HepG2 (cell line): ENCODE results near the gene VCPKMT. TPM values are rescaled to one million over a fixed set of nuclear protein-coding genes. Genes with fewer than 3 reads are reported as not detected.
A peak's percentile ranks its signal among the peaks of the same experiment; 100 is the strongest.

ENCODE experiments used
- ATM ChIP-seq: fragments of 450-650 bp; IDR thresholded peaks from 2 replicates; pipeline ENCODE4 v1.7.1; 2017; ENCODE audit warnings: mild to moderate bottlenecking, borderline replicate concordance
- BHLHE40 ChIP-seq: IDR thresholded peaks from 2 replicates; pipeline ENCODE4 v1.6.1; 2011; ENCODE audit warnings: low read length, improper control_type of control experiment
- KMT2B ChIP-seq: IDR thresholded peaks from 2 replicates; pipeline ENCODE4 v1.6.1; 2016; ENCODE audit warnings: missing genetic modification reagents, missing compliant biosample characterization
- WIZ ChIP-seq: sonication (generic); formaldehyde crosslinking; IDR thresholded peaks from 2 replicates; pipeline ENCODE4 v1.5.1; 2020; ENCODE audit warnings: mild to moderate bottlenecking, missing genetic modification reagents
- ZBTB3 ChIP-seq: sonication (generic); formaldehyde crosslinking; IDR thresholded peaks from 2 replicates; pipeline ENCODE4 v1.4.0; 2020; ENCODE audit warnings: low read depth, mild to moderate bottlenecking, moderate library complexity, missing genetic modification reagents, borderline replicate concordance
- ZNF101 ChIP-seq: sonication (generic); formaldehyde crosslinking; IDR thresholded peaks from 2 replicates; pipeline ENCODE4 v1.4.0; 2020; ENCODE audit warnings: mild to moderate bottlenecking, low read depth, missing genetic modification reagents, borderline replicate concordance
- ZNF501 ChIP-seq: sonication (generic); formaldehyde crosslinking; IDR thresholded peaks from 2 replicates; pipeline ENCODE4 v1.5.1; 2020; ENCODE audit warnings: mild to moderate bottlenecking, moderate library complexity, missing genetic modification reagents
- ZNF563 ChIP-seq: sonication (generic); formaldehyde crosslinking; IDR thresholded peaks from 2 replicates; pipeline ENCODE4 v1.8.0; 2022; ENCODE audit warnings: mild to moderate bottlenecking, moderate library complexity, missing genetic modification reagents
- ZNF761 ChIP-seq: sonication (generic); formaldehyde crosslinking; conservative IDR thresholded peaks from 2 replicates; pipeline ENCODE4 v1.4.0; 2020; ENCODE audit warnings: mild to moderate bottlenecking, missing genetic modification reagents
- ZNF788 ChIP-seq: sonication (generic); formaldehyde crosslinking; IDR thresholded peaks from 2 replicates; pipeline ENCODE4 v1.5.0; 2020; ENCODE audit warnings: mild to moderate bottlenecking, missing genetic modification reagents, borderline replicate concordance
- ZNF83 ChIP-seq: sonication (generic); formaldehyde crosslinking; IDR thresholded peaks from 2 replicates; pipeline ENCODE4 v1.4.0; 2020; ENCODE audit warnings: missing genetic modification reagents, mild to moderate bottlenecking, borderline replicate concordance
- polyA plus RNA-seq, 8 experiments: library from polyadenylated mRNA; depleted of rRNA in 3 of 8; stranded (reverse) in 7 of 8; unstranded in 1 of 8; fragments of >200 nt; fragmentation: Illumina TruSeq in 4 of 8; extraction: Trizol in 4 of 8; gene quantifications; 2 replicates each; pipeline versions ENCODE4 v1.2.1 to v1.2.3, GENCODE V29; 2011 to 2016; ENCODE audit warnings: low read depth in 4 of 8, missing spikeins in 1 of 8, mixed read lengths in 1 of 8; ENCODE audit not compliant: insufficient read depth in 1 of 8
- total RNA-seq, 5 experiments: library from RNA; depleted of rRNA; stranded (reverse); fragments of >200 nt; fragmentation: Illumina TruSeq; extraction: Trizol; gene quantifications; 2 replicates each; pipeline ENCODE4 v1.2.3, GENCODE V29; 2016; ENCODE audit warnings: low read depth in 1 of 5
- TF ChIP-seq, protein P1 (sequence below): sonication (generic); formaldehyde crosslinking; conservative IDR thresholded peaks from 2 replicates; pipeline ENCODE4 v1.4.0; 2020; ENCODE audit warnings: mild to moderate bottlenecking, missing genetic modification reagents, moderate library complexity
- TF ChIP-seq, protein P2 (sequence below): sonication (generic); formaldehyde crosslinking; IDR thresholded peaks from 2 replicates; pipeline ENCODE4 v1.8.1; 2023; ENCODE audit warnings: mild to moderate bottlenecking, missing genetic modification reagents
- TF ChIP-seq, protein P3 (sequence below): sonication (generic); formaldehyde crosslinking; IDR thresholded peaks from 2 replicates; pipeline ENCODE4 v1.4.0; 2020; ENCODE audit warnings: missing genetic modification reagents
- TF ChIP-seq, protein P4 (sequence below): sonication (generic); formaldehyde crosslinking; IDR thresholded peaks from 2 replicates; pipeline ENCODE4 v1.5.0; 2020; ENCODE audit warnings: mild to moderate bottlenecking, missing genetic modification reagents
- TF ChIP-seq, protein P5 (sequence below): sonication (generic); formaldehyde crosslinking; conservative IDR thresholded peaks from 2 replicates; pipeline ENCODE4 v1.4.0; 2020; ENCODE audit warnings: missing genetic modification reagents

VCPKMT gene
- total and polyA plus RNA-seq, 2 of the 13 experiments (the other 11 are each of a cell fraction or from before 2014, with no cell fraction given), result 3.9 to 5.4 TPM

DNA sequence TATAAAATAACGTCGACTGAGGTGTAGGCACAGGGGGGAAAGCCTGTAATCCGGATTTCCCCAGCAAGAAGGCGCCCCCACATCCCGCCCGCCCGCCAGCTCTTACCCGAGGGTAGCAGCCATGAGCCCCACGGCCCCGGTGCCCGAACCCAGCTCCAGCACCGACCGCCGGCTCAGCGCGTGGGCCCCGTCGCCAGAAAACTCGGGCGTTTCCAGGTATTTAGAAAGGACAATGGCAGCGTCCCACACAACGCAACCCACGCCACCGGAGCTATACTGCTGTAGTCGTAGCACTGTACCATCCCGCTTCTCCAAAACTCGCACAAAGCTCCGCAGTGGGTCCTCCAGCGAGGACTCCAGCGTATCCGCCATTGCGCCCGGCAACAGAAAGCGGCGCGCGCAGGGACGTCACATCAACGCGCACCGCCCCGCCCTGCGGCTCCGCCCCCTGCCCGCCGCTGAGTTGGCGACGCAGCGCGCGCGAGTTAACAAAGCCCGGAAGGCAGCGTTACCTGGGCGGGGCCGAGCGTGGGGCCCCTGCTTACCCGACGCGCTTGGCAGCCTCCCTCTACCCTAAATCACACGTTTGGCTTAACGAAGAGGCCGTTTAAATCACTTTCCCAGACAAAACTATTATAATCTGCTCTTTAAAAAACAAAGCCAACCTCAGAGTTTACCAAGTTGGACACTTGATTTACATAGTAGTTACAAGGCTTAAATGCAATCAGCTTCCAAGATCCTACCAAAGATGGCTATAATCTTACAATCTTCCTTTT, at the start of gene VCPKMT (continued):
- TF ChIP-seq, protein P1, sequence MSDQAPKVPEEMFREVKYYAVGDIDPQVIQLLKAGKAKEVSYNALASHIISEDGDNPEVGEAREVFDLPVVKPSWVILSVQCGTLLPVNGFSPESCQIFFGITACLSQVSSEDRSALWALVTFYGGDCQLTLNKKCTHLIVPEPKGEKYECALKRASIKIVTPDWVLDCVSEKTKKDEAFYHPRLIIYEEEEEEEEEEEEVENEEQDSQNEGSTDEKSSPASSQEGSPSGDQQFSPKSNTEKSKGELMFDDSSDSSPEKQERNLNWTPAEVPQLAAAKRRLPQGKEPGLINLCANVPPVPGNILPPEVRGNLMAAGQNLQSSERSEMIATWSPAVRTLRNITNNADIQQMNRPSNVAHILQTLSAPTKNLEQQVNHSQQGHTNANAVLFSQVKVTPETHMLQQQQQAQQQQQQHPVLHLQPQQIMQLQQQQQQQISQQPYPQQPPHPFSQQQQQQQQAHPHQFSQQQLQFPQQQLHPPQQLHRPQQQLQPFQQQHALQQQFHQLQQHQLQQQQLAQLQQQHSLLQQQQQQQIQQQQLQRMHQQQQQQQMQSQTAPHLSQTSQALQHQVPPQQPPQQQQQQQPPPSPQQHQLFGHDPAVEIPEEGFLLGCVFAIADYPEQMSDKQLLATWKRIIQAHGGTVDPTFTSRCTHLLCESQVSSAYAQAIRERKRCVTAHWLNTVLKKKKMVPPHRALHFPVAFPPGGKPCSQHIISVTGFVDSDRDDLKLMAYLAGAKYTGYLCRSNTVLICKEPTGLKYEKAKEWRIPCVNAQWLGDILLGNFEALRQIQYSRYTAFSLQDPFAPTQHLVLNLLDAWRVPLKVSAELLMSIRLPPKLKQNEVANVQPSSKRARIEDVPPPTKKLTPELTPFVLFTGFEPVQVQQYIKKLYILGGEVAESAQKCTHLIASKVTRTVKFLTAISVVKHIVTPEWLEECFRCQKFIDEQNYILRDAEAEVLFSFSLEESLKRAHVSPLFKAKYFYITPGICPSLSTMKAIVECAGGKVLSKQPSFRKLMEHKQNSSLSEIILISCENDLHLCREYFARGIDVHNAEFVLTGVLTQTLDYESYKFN, result peak; percentile 72; the same call in 1 of the 2 replicates
- TF ChIP-seq BHLHE40 (no peak), ZBTB3 (CRISPR knock-in tag) (no peak; the same call in 1 of the 2 replicates), ZNF101 (CRISPR knock-in tag) (no peak), ZNF501 (CRISPR knock-in tag) (peak; percentile 85), ZNF761 (CRISPR knock-in tag) (no peak), ZNF83 (CRISPR knock-in tag) (no peak), ZNF788 (peak; percentile 89; the same call in 1 of the 2 replicates), ZNF563 (peak; percentile 70; the same call in 1 of the 2 replicates), WIZ (CRISPR knock-in tag) (no peak), KMT2B (CRISPR knock-in tag) (peak; percentile 99), ATM (no peak)
- TF ChIP-seq, protein P2, sequence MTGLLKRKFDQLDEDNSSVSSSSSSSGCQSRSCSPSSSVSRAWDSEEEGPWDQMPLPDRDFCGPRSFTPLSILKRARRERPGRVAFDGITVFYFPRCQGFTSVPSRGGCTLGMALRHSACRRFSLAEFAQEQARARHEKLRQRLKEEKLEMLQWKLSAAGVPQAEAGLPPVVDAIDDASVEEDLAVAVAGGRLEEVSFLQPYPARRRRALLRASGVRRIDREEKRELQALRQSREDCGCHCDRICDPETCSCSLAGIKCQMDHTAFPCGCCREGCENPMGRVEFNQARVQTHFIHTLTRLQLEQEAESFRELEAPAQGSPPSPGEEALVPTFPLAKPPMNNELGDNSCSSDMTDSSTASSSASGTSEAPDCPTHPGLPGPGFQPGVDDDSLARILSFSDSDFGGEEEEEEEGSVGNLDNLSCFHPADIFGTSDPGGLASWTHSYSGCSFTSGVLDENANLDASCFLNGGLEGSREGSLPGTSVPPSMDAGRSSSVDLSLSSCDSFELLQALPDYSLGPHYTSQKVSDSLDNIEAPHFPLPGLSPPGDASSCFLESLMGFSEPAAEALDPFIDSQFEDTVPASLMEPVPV (CRISPR knock-in tag), result 0 out of 2 replicates have a peak, but pooled peaks have one; percentile 64
- TF ChIP-seq, protein P3, sequence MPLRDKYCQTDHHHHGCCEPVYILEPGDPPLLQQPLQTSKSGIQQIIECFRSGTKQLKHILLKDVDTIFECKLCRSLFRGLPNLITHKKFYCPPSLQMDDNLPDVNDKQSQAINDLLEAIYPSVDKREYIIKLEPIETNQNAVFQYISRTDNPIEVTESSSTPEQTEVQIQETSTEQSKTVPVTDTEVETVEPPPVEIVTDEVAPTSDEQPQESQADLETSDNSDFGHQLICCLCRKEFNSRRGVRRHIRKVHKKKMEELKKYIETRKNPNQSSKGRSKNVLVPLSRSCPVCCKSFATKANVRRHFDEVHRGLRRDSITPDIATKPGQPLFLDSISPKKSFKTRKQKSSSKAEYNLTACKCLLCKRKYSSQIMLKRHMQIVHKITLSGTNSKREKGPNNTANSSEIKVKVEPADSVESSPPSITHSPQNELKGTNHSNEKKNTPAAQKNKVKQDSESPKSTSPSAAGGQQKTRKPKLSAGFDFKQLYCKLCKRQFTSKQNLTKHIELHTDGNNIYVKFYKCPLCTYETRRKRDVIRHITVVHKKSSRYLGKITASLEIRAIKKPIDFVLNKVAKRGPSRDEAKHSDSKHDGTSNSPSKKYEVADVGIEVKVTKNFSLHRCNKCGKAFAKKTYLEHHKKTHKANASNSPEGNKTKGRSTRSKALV (CRISPR knock-in tag), result no peak
- TF ChIP-seq, protein P4, sequence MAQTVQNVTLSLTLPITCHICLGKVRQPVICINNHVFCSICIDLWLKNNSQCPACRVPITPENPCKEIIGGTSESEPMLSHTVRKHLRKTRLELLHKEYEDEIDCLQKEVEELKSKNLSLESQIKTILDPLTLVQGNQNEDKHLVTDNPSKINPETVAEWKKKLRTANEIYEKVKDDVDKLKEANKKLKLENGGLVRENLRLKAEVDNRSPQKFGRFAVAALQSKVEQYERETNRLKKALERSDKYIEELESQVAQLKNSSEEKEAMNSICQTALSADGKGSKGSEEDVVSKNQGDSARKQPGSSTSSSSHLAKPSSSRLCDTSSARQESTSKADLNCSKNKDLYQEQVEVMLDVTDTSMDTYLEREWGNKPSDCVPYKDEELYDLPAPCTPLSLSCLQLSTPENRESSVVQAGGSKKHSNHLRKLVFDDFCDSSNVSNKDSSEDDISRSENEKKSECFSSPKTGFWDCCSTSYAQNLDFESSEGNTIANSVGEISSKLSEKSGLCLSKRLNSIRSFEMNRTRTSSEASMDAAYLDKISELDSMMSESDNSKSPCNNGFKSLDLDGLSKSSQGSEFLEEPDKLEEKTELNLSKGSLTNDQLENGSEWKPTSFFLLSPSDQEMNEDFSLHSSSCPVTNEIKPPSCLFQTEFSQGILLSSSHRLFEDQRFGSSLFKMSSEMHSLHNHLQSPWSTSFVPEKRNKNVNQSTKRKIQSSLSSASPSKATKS, result no peak
- TF ChIP-seq, protein P5, sequence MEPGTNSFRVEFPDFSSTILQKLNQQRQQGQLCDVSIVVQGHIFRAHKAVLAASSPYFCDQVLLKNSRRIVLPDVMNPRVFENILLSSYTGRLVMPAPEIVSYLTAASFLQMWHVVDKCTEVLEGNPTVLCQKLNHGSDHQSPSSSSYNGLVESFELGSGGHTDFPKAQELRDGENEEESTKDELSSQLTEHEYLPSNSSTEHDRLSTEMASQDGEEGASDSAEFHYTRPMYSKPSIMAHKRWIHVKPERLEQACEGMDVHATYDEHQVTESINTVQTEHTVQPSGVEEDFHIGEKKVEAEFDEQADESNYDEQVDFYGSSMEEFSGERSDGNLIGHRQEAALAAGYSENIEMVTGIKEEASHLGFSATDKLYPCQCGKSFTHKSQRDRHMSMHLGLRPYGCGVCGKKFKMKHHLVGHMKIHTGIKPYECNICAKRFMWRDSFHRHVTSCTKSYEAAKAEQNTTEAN (CRISPR knock-in tag), result no peak
